Fibroblast of lung (primary cell): Measurements from ENCODE around the gene DMAC1. TPM values are rescaled to one million over a fixed set of nuclear protein-coding genes. Genes with fewer than 3 reads are reported as not detected.

Experiments
- DNase-seq, 2 donors: peaks; one replicate each; pipeline versions ENCODE4 v3.0.0 to v3.0.0-alpha.2; 2010; ENCODE audit warnings: low read depth in 2 of 2
- H2AFZ ChIP-seq: 2 replicates; pipeline ENCODE4 v1.5.1; 2012; ENCODE audit warnings: low read length, control low read depth, inconsistent platforms
- H3K27ac ChIP-seq: 2 replicates; pipeline ENCODE4 v1.5.1; 2011; ENCODE audit warnings: low read length, control low read depth; ENCODE audit not compliant: insufficient read depth
- H3K27me3 ChIP-seq: 2 replicates; pipeline ENCODE4 v1.5.1; 2011; ENCODE audit warnings: mild to moderate bottlenecking, low read length; ENCODE audit not compliant: control insufficient read depth, insufficient read depth
- H3K36me3 ChIP-seq: 2 replicates; pipeline ENCODE4 v1.5.1; 2011; ENCODE audit warnings: low read length; ENCODE audit not compliant: control insufficient read depth, insufficient read depth
- H3K4me1 ChIP-seq: 2 replicates; pipeline ENCODE4 v1.5.1; 2011; ENCODE audit warnings: low read length; ENCODE audit not compliant: control insufficient read depth, insufficient read depth; ENCODE audit errors: extremely low read depth
- H3K4me2 ChIP-seq: 2 replicates; pipeline ENCODE4 v1.5.1; 2011; ENCODE audit warnings: low read length, control low read depth; ENCODE audit not compliant: insufficient read depth; ENCODE audit errors: extremely low read depth
- H3K4me3 ChIP-seq, 4 experiments: fragments of 200-600 bp in 1 of 4; sonication (generic) in 1 of 4; replicated peaks in 1 of 4; 2 replicates each; pipeline ENCODE4 v1.5.1; 2011 to 2016; ENCODE audit warnings: low read length in 4 of 4, low read depth in 3 of 4, mild to moderate bottlenecking in 3 of 4, control low read depth in 2 of 4, inconsistent platforms in 1 of 4, mixed read lengths in 1 of 4; ENCODE audit not compliant: insufficient read depth in 1 of 4; ENCODE audit errors: control extremely low read depth in 1 of 4
- H3K79me2 ChIP-seq: 2 replicates; pipeline ENCODE4 v1.5.1; 2012; ENCODE audit warnings: mild to moderate bottlenecking, low read length, inconsistent platforms; ENCODE audit not compliant: control insufficient read depth, insufficient read depth
- H3K9ac ChIP-seq: 2 replicates; pipeline ENCODE4 v1.5.1; 2011; ENCODE audit warnings: mild to moderate bottlenecking, low read length, control low read depth; ENCODE audit not compliant: insufficient read depth
- H3K9me3 ChIP-seq: 2 replicates; pipeline ENCODE4 v1.5.1; 2012; ENCODE audit warnings: low read depth, low read length; ENCODE audit not compliant: control insufficient read depth, insufficient read depth
- H4K20me1 ChIP-seq: 2 replicates; pipeline ENCODE4 v1.5.1; 2011; ENCODE audit warnings: low read length; ENCODE audit not compliant: control insufficient read depth, insufficient read depth; ENCODE audit errors: extremely low read depth
- EZH2 ChIP-seq: IDR thresholded peaks from 2 replicates; pipeline ENCODE4 v1.5.1; 2012; ENCODE audit warnings: low read length, control low read depth, mild to moderate bottlenecking; ENCODE audit errors: missing control alignments
- polyA plus RNA-seq, 2 donors: library from polyadenylated mRNA; depleted of rRNA in 1 of 2; stranded (reverse) in 1 of 2; unstranded in 1 of 2; fragments of >200 nt; gene quantifications; 2 replicates each; pipeline ENCODE4 v1.2.1, GENCODE V29; 2011 to 2012; ENCODE audit warnings: missing spikeins in 1 of 2
- total RNA-seq: library from RNA; depleted of rRNA; stranded (reverse); fragments of >200 nt; gene quantifications from 2 replicates; pipeline ENCODE4 v1.2.1, GENCODE V29; 2014
- TF ChIP-seq, protein P1 (sequence below), 2 donors: IDR thresholded peaks in 1 of 2; conservative IDR thresholded peaks in 1 of 2; 1 replicate in 1 of 2; 2 replicates in 1 of 2; pipeline ENCODE4 v1.5.1; 2011 to 2012; ENCODE audit warnings: low read length in 2 of 2, control low read depth in 1 of 2, inconsistent platforms in 1 of 2, low read depth in 1 of 2, mild to moderate bottlenecking in 1 of 2

DMAC1 gene
- total and polyA plus RNA-seq, 2 donors (not counting 1 experiment from before 2014, with no cell fraction given), result 8.1 to 12.6 TPM

DNA sequence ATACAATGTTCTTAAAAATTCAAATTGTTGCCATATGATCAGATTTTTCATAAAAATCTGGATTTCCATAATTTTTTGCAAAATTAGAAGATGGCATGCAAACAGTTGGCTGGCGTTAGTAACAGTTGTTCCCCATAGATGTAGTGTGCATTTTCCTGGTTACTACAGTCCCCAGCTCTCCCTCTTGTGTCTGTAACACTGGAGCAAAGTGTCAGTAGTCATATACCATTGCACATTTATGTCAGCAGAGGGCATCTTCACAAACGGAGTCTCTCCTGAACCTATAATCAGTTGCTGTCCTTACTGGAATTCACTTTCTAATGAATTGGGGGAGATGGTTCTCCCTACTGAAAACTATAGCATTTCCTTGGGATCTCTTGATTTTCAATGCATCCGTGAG, 44.7 kb upstream of the DMAC1 start:
- Histone ChIP-seq H3K9me3 (no peaks in the 10 kb centered on the region), H3K4me1 (no peaks in the 10 kb centered on the region), H4K20me1 (no peaks in the 10 kb centered on the region), H3K27me3 (no peaks in the 10 kb centered on the region), H3K9ac (no peak overlapping the region), H3K4me3 (no peak overlapping the region), H3K36me3 (no peaks in the 10 kb centered on the region), H2AFZ (no peak overlapping the region), H3K79me2 (no peaks in the 10 kb centered on the region), H3K4me2 (no peak overlapping the region), H3K27ac (no peak overlapping the region)
- TF ChIP-seq EZH2, result no peak
- TF ChIP-seq, protein P1, sequence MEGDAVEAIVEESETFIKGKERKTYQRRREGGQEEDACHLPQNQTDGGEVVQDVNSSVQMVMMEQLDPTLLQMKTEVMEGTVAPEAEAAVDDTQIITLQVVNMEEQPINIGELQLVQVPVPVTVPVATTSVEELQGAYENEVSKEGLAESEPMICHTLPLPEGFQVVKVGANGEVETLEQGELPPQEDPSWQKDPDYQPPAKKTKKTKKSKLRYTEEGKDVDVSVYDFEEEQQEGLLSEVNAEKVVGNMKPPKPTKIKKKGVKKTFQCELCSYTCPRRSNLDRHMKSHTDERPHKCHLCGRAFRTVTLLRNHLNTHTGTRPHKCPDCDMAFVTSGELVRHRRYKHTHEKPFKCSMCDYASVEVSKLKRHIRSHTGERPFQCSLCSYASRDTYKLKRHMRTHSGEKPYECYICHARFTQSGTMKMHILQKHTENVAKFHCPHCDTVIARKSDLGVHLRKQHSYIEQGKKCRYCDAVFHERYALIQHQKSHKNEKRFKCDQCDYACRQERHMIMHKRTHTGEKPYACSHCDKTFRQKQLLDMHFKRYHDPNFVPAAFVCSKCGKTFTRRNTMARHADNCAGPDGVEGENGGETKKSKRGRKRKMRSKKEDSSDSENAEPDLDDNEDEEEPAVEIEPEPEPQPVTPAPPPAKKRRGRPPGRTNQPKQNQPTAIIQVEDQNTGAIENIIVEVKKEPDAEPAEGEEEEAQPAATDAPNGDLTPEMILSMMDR (conservative IDR thresholded peaks at IDR 0.05 in 1 of 2, IDR thresholded peaks at IDR 0.05 in 1 of 2; ENCODE audit: low read depth in 1 of 2, low read length in 2 of 2), result peak in 1 of 2 donors; percentile 50
- peak; percentile 7 to 45 for DNase-seq

DNA sequence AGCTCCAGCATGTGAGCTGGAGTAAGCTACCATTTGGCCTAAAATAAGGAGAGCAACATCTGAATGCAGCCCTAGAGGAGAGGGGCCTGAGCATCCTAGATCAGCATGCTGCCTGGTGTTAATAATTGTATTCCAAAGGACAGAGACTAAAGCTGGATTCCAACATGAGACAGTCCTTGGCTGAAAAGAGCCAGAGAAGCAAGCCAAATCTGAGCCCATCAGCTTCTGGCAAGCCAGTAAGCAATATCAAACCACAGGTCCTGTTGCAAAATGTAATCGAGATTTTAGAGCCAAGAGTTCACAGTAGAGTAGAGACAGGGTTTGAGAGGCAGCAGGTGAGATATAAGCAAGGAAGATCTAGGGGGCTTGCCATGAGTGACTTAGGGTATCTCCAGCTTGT, 42.3 kb upstream of the DMAC1 start:
- Histone ChIP-seq H4K20me1 (no peaks in the 10 kb centered on the region), H3K27ac (no peak overlapping the region), H3K9me3 (no peaks in the 10 kb centered on the region), H3K4me2 (no peak overlapping the region), H3K4me3 (no peak overlapping the region), H3K27me3 (no peaks in the 10 kb centered on the region), H3K36me3 (no peaks in the 10 kb centered on the region), H3K79me2 (no peaks in the 10 kb centered on the region), H3K9ac (no peak overlapping the region), H2AFZ (no peak overlapping the region), H3K4me1 (no peaks in the 10 kb centered on the region)
- no peak for DNase-seq
- no peak for TF ChIP-seq EZH2
- TF ChIP-seq, protein P1 (conservative IDR thresholded peaks at IDR 0.05 in 1 of 2, IDR thresholded peaks at IDR 0.05 in 1 of 2; ENCODE audit: low read depth in 1 of 2, low read length in 2 of 2), result no peak

DNA sequence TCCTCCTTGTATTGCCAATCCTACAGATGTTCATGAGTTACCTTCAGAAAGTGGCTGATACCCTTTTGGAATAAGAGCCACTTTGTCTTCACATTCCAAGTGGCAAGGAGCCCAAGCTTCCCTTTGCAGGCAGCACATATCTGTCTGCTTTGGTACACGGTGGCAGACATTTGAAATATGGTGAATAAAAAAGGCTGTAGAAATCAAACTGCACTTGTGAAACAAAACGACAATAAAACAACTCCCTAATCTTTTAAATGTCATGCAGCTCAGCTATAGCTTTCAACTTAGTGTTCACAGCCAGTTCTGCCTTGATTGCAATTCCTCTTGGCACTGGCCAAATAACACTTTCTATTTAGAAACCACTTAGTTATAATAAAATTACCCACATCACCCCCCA, 35.0 kb upstream of the DMAC1 start:
- H4K20me1 ChIP-seq, result no peaks in the 10 kb centered on the region
- H3K4me3 ChIP-seq, result no peak overlapping the region
- no peaks in the 10 kb centered on the region for H3K36me3 ChIP-seq
- no peak for DNase-seq
- no peaks in the 10 kb centered on the region for H3K4me1 ChIP-seq
- no peak overlapping the region for H3K27ac ChIP-seq
- no peak overlapping the region for H3K9ac ChIP-seq
- TF ChIP-seq EZH2, result no peak
- TF ChIP-seq, protein P1 (conservative IDR thresholded peaks at IDR 0.05 in 1 of 2, IDR thresholded peaks at IDR 0.05 in 1 of 2; ENCODE audit: low read depth in 1 of 2, low read length in 2 of 2), result no peak
- H2AFZ ChIP-seq, result no peak overlapping the region
- no peaks in the 10 kb centered on the region for H3K9me3 ChIP-seq
- H3K4me2 ChIP-seq, result no peak overlapping the region
- no peaks in the 10 kb centered on the region for H3K27me3 ChIP-seq
- H3K79me2 ChIP-seq, result no peaks in the 10 kb centered on the region
